HEK293 (cell line): ENCODE measurements around the gene PTPRN2.

Experiments
- CTCF ChIA-PET: fragments of 350-600 bp; formaldehyde crosslinking; extraction: SDS; loops from one replicate; lab custom pipeline; 2021; ENCODE audit warnings: antibody characterized with exemption; lab: Yijun Ruan, JAX
- POLR2A ChIA-PET: fragments of 300-600 bp; formaldehyde crosslinking; extraction: SDS; loops from one replicate; lab custom pipeline; 2020; ENCODE audit warnings: antibody characterized with exemption, inconsistent platforms; lab: Yijun Ruan, JAX
- H3K27ac ChIP-seq: fragments of 200-500 bp; sonication (Bioruptor generic); 2 replicates; pipeline ENCODE4 v1.5.1; 2014; ENCODE audit warnings: low read depth, low read length, control low read depth, inconsistent platforms; ENCODE audit errors: extremely low read depth
- H3K36me3 ChIP-seq, 2 experiments: fragments of 200-500 bp in 1 of 2; sonication (Bioruptor generic) in 1 of 2; 1 replicate in 1 of 2; 2 replicates in 1 of 2; pipeline ENCODE4 v1.5.1; 2014 to 2017; ENCODE audit warnings: inconsistent platforms in 2 of 2, low read length in 2 of 2; ENCODE audit not compliant: control insufficient read depth in 2 of 2, insufficient read depth in 1 of 2
- H3K4me1 ChIP-seq: fragments of 200-500 bp; sonication (Bioruptor generic); 2 replicates; pipeline ENCODE4 v1.5.1; 2014; ENCODE audit warnings: mild to moderate bottlenecking, low read length, inconsistent platforms; ENCODE audit not compliant: control insufficient read depth, insufficient read depth
- H3K4me3 ChIP-seq: 2 replicates; pipeline ENCODE4 v1.5.1; 2011; ENCODE audit warnings: low read depth, mild to moderate bottlenecking, control low read depth, low read length, moderate library complexity
- H3K9me3 ChIP-seq: fragments of 200-500 bp; sonication (Bioruptor generic); 2 replicates; pipeline ENCODE4 v1.5.1; 2014; ENCODE audit warnings: low read depth, low read length, inconsistent platforms; ENCODE audit not compliant: control insufficient read depth, insufficient read depth
- MZF1 ChIP-seq: fragments of 450-650 bp; formaldehyde crosslinking; IDR thresholded peaks from 2 replicates; pipeline ENCODE4 v1.5.1; 2017; ENCODE audit warnings: missing biosample characterization, missing genetic modification characterization, borderline replicate concordance
- RBAK ChIP-seq: fragments of 450-650 bp; formaldehyde crosslinking; IDR thresholded peaks from 2 replicates; pipeline ENCODE4 v1.5.1; 2016; ENCODE audit warnings: missing biosample characterization, missing genetic modification characterization
- SALL2 ChIP-seq: fragments of 450-650 bp; formaldehyde crosslinking; IDR thresholded peaks from 2 replicates; pipeline ENCODE4 v1.5.0; 2017; ENCODE audit warnings: missing biosample characterization, mild to moderate bottlenecking, missing genetic modification characterization, borderline replicate concordance
- SP3 ChIP-seq: fragments of 450-650 bp; formaldehyde crosslinking; IDR thresholded peaks from 2 replicates; pipeline ENCODE4 v1.5.1; 2016; ENCODE audit warnings: missing biosample characterization, missing genetic modification characterization
- YY1 ChIP-seq: fragments of 450-650 bp; formaldehyde crosslinking; IDR thresholded peaks from 2 replicates; pipeline ENCODE4 v1.5.1; 2018; ENCODE audit warnings: missing biosample characterization, missing genetic modification characterization
- ZNF155 ChIP-seq: fragments of 450-650 bp; formaldehyde crosslinking; IDR thresholded peaks from 2 replicates; pipeline ENCODE4 v1.5.1; 2016; ENCODE audit warnings: missing biosample characterization, missing genetic modification characterization
- ZNF2 ChIP-seq: fragments of 450-650 bp; formaldehyde crosslinking; IDR thresholded peaks from 2 replicates; pipeline ENCODE4 v1.5.1; 2016; ENCODE audit warnings: missing biosample characterization, missing genetic modification characterization
- ZNF221 ChIP-seq: fragments of 450-650 bp; formaldehyde crosslinking; IDR thresholded peaks from 2 replicates; pipeline ENCODE4 v1.5.1; 2017; ENCODE audit warnings: missing biosample characterization, missing genetic modification characterization, borderline replicate concordance
- ZNF23 ChIP-seq: fragments of 450-650 bp; formaldehyde crosslinking; IDR thresholded peaks from 2 replicates; pipeline ENCODE4 v1.5.1; 2016; ENCODE audit warnings: missing biosample characterization, missing genetic modification characterization, borderline replicate concordance
- ZNF302 ChIP-seq: fragments of 450-650 bp; formaldehyde crosslinking; IDR thresholded peaks from 2 replicates; pipeline ENCODE4 v1.5.1; 2016; ENCODE audit warnings: missing biosample characterization, missing genetic modification characterization, low read depth
- ZNF404 ChIP-seq: fragments of 450-650 bp; formaldehyde crosslinking; IDR thresholded peaks from 2 replicates; pipeline ENCODE4 v1.5.1; 2017; ENCODE audit warnings: missing biosample characterization, missing genetic modification characterization
- ZNF521 ChIP-seq: fragments of 450-650 bp; formaldehyde crosslinking; IDR thresholded peaks from 2 replicates; pipeline ENCODE4 v1.5.1; 2017; ENCODE audit warnings: missing biosample characterization, mild to moderate bottlenecking, missing genetic modification characterization
- ZNF544 ChIP-seq: fragments of 450-650 bp; formaldehyde crosslinking; IDR thresholded peaks from 2 replicates; pipeline ENCODE4 v1.5.0; 2017; ENCODE audit warnings: missing biosample characterization, missing genetic modification characterization
- ZNF621 ChIP-seq: fragments of 450-650 bp; formaldehyde crosslinking; IDR thresholded peaks from 2 replicates; pipeline ENCODE4 v1.5.1; 2017; ENCODE audit warnings: missing biosample characterization, missing genetic modification characterization
- ZNF623 ChIP-seq: fragments of 450-650 bp; formaldehyde crosslinking; IDR thresholded peaks from 2 replicates; pipeline ENCODE4 v1.5.1; 2016; ENCODE audit warnings: missing biosample characterization, missing genetic modification characterization
- ZNF670 ChIP-seq: fragments of 450-650 bp; formaldehyde crosslinking; IDR thresholded peaks from 2 replicates; pipeline ENCODE4 v1.5.1; 2016; ENCODE audit warnings: missing biosample characterization, missing genetic modification characterization, low read depth
- TF ChIP-seq, protein P1 (sequence below): fragments of 450-650 bp; formaldehyde crosslinking; IDR thresholded peaks from 2 replicates; pipeline ENCODE4 v1.5.1; 2016; ENCODE audit warnings: missing biosample characterization, missing genetic modification characterization
- TF ChIP-seq, protein P2 (sequence below): fragments of 450-650 bp; formaldehyde crosslinking; IDR thresholded peaks from 2 replicates; pipeline ENCODE4 v1.5.1; 2016; ENCODE audit warnings: missing biosample characterization, missing genetic modification characterization, low read depth
- TF ChIP-seq, protein P3 (sequence below): fragments of 450-650 bp; formaldehyde crosslinking; IDR thresholded peaks from 2 replicates; pipeline ENCODE4 v1.5.1; 2016; ENCODE audit warnings: missing biosample characterization, missing genetic modification characterization
- TF ChIP-seq, protein P4 (sequence below): fragments of 450-650 bp; formaldehyde crosslinking; IDR thresholded peaks from 2 replicates; pipeline ENCODE4 v1.5.1; 2016; ENCODE audit warnings: missing biosample characterization, missing genetic modification characterization
- TF ChIP-seq, protein P5 (sequence below): fragments of 450-650 bp; formaldehyde crosslinking; IDR thresholded peaks from 2 replicates; pipeline ENCODE4 v1.5.1; 2016; ENCODE audit warnings: missing biosample characterization, missing genetic modification characterization
- TF ChIP-seq, protein P6 (sequence below): fragments of 450-650 bp; formaldehyde crosslinking; IDR thresholded peaks from 2 replicates; pipeline ENCODE4 v1.5.1; 2016; ENCODE audit warnings: missing biosample characterization, missing genetic modification characterization

PTPRN2 gene

DNA sequence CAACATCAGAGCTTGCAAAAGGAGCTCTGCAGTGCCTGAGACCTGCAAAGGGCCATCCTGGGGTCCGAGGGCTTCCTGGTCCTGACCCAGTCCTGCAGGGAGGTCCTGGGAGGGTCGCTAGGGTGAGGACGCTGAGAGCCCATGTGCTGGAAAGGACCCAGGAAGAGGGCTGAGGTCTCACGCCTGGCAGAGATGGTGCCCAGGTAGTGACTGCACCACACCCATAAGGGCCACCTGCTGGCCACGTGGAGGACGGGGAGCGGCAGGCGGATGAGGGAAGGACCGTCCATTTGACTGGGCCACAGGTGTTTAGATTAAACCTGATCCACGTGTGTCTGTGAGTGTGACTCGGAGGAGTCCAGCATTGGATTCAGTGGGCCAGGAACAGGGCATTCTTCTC is 858.1 kb downstream of the PTPRN2 start:
- CTCF ChIA-PET: no interaction called here
- no peaks in the 10 kb centered on the region for H3K4me1 ChIP-seq
- TF ChIP-seq ZNF23 (tag by site-specific recombination): no peak
- TF ChIP-seq, protein P1, sequence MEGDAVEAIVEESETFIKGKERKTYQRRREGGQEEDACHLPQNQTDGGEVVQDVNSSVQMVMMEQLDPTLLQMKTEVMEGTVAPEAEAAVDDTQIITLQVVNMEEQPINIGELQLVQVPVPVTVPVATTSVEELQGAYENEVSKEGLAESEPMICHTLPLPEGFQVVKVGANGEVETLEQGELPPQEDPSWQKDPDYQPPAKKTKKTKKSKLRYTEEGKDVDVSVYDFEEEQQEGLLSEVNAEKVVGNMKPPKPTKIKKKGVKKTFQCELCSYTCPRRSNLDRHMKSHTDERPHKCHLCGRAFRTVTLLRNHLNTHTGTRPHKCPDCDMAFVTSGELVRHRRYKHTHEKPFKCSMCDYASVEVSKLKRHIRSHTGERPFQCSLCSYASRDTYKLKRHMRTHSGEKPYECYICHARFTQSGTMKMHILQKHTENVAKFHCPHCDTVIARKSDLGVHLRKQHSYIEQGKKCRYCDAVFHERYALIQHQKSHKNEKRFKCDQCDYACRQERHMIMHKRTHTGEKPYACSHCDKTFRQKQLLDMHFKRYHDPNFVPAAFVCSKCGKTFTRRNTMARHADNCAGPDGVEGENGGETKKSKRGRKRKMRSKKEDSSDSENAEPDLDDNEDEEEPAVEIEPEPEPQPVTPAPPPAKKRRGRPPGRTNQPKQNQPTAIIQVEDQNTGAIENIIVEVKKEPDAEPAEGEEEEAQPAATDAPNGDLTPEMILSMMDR (tag by site-specific recombination): peak; percentile 21; the same call in 1 of the 2 replicates
- TF ChIP-seq ZNF302 (tag by site-specific recombination): no peak
- TF ChIP-seq, protein P2, sequence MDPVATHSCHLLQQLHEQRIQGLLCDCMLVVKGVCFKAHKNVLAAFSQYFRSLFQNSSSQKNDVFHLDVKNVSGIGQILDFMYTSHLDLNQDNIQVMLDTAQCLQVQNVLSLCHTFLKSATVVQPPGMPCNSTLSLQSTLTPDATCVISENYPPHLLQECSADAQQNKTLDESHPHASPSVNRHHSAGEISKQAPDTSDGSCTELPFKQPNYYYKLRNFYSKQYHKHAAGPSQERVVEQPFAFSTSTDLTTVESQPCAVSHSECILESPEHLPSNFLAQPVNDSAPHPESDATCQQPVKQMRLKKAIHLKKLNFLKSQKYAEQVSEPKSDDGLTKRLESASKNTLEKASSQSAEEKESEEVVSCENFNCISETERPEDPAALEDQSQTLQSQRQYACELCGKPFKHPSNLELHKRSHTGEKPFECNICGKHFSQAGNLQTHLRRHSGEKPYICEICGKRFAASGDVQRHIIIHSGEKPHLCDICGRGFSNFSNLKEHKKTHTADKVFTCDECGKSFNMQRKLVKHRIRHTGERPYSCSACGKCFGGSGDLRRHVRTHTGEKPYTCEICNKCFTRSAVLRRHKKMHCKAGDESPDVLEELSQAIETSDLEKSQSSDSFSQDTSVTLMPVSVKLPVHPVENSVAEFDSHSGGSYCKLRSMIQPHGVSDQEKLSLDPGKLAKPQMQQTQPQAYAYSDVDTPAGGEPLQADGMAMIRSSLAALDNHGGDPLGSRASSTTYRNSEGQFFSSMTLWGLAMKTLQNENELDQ (tag by site-specific recombination): no peak
- TF ChIP-seq ZNF404 (tag by site-specific recombination): no peak
- TF ChIP-seq MZF1: no peak
- TF ChIP-seq ZNF521 (tag by site-specific recombination): no peak
- no peak overlapping the region for H3K4me3 ChIP-seq
- no peaks in the 10 kb centered on the region for H3K36me3 ChIP-seq
- no peaks in the 10 kb centered on the region for H3K9me3 ChIP-seq
- H3K27ac ChIP-seq: no peak overlapping the region
- POLR2A ChIA-PET: no interaction called here

DNA sequence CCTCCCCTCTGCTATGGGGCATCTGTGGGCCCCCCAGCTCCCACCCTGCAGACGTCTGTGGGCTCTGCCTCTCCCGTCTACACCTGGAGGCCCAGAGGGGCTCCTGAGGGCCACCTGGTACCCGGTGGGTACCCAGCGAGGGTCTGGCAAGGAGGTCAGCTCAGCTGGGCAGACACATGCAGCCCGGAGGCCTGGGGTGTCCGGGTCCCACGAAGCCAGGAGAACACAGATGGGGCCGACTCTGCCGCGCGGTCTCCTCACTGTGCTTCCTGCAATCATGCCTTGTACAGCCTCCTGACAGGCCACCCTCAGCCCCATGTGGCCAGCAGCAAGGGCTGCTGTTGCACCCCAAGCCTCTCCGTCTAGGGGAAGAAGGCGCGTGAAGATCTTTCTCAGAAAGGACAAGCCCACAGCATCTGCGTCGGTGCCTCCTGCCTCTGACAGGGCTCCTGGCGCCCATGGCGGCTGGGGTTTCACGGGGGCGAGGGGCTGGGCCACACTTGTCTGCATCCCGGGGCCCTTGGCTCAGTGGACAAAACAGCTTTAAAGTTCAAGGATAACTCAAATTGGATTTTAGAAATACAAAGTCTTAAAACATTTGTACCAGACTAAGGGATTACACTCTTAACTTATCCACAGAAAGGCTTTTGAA is 859.5 kb downstream of the PTPRN2 start:
- Histone ChIP-seq H3K36me3 (no peaks in the 10 kb centered on the region), H3K4me1 (no peaks in the 10 kb centered on the region), H3K9me3 (no peaks in the 10 kb centered on the region), H3K4me3 (no peak overlapping the region), H3K27ac (no peak overlapping the region)
- ChIA-PET POLR2A (no interaction called here), CTCF (interaction anchor here (1.3 kb wide), 1 partner anchor 11 kb away, joined by 3 read pairs; no protein-coding TSS in a partner anchor)
- TF ChIP-seq, protein P3, sequence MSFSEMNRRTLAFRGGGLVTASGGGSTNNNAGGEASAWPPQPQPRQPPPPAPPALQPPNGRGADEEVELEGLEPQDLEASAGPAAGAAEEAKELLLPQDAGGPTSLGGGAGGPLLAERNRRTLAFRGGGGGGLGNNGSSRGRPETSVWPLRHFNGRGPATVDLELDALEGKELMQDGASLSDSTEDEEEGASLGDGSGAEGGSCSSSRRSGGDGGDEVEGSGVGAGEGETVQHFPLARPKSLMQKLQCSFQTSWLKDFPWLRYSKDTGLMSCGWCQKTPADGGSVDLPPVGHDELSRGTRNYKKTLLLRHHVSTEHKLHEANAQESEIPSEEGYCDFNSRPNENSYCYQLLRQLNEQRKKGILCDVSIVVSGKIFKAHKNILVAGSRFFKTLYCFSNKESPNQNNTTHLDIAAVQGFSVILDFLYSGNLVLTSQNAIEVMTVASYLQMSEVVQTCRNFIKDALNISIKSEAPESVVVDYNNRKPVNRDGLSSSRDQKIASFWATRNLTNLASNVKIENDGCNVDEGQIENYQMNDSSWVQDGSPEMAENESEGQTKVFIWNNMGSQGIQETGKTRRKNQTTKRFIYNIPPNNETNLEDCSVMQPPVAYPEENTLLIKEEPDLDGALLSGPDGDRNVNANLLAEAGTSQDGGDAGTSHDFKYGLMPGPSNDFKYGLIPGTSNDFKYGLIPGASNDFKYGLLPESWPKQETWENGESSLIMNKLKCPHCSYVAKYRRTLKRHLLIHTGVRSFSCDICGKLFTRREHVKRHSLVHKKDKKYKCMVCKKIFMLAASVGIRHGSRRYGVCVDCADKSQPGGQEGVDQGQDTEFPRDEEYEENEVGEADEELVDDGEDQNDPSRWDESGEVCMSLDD (tag by site-specific recombination): no peak
- TF ChIP-seq ZNF221 (tag by site-specific recombination) (no peak), SALL2 (no peak), SP3 (tag by site-specific recombination) (no peak), ZNF544 (no peak), RBAK (no peak), ZNF404 (tag by site-specific recombination) (no peak), ZNF623 (tag by site-specific recombination) (no peak), ZNF521 (tag by site-specific recombination) (no peak), ZNF621 (tag by site-specific recombination) (no peak), ZNF2 (tag by site-specific recombination) (no peak), YY1 (tag by site-specific recombination) (no peak), ZNF155 (tag by site-specific recombination) (no peak), ZNF670 (tag by site-specific recombination) (no peak)
- TF ChIP-seq, protein P4, sequence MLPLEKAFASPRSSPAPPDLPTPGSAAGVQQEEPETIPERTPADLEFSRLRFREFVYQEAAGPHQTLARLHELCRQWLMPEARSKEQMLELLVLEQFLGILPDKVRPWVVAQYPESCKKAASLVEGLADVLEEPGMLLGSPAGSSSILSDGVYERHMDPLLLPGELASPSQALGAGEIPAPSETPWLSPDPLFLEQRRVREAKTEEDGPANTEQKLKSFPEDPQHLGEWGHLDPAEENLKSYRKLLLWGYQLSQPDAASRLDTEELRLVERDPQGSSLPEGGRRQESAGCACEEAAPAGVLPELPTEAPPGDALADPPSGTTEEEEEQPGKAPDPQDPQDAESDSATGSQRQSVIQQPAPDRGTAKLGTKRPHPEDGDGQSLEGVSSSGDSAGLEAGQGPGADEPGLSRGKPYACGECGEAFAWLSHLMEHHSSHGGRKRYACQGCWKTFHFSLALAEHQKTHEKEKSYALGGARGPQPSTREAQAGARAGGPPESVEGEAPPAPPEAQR (tag by site-specific recombination): no peak
- TF ChIP-seq, protein P5, sequence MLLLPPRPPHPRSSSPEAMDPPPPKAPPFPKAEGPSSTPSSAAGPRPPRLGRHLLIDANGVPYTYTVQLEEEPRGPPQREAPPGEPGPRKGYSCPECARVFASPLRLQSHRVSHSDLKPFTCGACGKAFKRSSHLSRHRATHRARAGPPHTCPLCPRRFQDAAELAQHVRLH (tag by site-specific recombination): no peak
- TF ChIP-seq, protein P6, sequence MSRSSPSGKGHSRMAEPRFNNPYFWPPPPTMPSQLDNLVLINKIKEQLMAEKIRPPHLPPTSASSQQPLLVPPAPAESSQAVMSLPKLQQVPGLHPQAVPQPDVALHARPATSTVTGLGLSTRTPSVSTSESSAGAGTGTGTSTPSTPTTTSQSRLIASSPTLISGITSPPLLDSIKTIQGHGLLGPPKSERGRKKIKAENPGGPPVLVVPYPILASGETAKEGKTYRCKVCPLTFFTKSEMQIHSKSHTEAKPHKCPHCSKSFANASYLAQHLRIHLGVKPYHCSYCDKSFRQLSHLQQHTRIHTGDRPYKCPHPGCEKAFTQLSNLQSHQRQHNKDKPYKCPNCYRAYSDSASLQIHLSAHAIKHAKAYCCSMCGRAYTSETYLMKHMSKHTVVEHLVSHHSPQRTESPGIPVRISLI (tag by site-specific recombination): no peak
- TF ChIP-seq, protein P2 (tag by site-specific recombination): no peak
